GM15510 (cell line): Measurements from ENCODE around the gene MCM5.

Source experiments
- POLR2A ChIP-seq: IDR thresholded peaks from 3 replicates; pipeline ENCODE4 v1.6.1; 2011; ENCODE audit warnings: borderline replicate concordance; ENCODE audit not compliant: insufficient read length; ENCODE audit errors: extremely low read depth

Gene MCM5

DNA sequence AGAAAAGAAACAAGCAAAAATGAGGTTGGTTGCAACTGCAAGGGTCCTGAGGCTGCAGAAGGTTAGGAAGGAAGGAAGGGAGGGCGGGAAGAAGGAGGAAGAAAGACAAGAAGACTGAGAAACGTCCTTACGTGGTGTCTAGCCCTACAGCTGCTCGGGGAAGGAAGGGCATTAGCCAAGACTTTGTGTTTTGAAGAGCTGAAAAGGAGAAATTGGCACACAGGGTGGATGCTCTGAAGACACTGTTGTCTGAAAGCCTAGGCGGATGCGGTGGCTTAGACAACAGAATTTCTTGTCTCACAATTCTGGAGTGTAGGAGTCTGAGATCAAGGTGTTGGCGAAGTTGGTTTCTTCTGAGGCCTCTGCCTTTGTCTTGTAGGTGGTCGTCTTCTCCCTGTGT, 60.7 kb downstream of the MCM5 start:
- TF ChIP-seq POLR2A: no peak

DNA sequence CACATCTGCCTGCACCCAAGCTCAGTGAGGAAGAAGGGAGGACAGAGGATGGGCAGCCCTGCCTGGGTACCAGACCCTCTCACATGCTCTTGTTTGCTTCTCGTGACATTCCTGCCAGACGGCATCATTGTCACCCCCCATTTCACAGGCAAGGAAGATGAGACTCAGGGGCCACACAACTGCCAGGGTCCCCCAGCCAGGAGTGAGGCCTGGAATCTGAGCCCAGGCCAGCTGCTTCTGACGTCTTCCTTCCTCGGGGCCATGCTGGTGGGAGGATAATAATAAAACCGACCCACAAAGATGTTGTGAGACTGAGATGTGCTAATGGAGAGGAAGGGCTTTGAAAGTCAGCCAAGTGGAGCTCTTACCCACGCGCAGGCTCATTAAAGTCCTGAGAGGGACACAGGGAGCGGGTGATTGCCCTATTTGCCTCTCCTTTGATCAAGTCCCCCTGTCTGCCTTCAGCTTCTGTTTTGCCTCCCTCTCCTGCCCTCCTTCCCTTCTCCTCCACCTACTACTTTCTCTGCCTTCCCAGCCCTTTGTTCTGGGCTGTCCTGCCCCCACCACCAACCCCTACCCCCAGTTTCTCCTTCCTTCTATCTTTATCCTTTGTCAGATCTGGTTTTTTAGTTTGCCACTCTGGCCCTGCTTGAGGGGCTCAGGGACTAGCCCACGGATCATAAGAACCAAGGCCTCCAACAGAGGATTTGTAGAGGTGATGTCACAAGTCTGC, 62.7 kb downstream of the MCM5 start:
- no peak for TF ChIP-seq POLR2A

DNA sequence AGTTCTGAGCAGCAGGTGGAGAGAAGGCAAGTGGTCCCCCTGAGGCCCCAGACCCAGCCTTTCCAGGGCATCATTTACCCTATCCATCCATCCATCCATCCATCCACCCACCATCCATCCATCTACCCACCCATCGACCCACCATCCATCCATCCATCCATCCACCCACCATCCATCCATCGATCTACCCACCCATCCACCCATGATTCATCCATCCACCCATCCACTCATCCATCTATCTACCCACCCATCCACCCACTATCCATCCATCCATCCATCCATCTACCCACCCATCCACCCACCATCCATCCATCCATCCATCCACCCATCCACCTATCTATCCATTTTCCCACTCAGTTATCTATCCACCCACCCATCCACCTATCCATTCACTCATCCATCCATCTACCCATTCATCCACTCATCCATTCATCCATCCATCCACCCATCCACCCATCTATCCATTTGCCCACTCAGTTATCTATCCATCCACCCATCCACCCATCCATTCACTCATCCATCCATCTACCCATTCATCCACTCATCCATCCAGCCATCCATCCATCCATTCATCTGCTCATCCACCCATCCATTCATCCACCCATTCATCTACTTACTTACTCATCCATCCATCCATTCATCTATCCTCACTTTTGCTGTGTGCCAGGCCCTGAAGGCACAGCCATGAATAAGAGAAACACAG, 63.4 kb downstream of the MCM5 start:
- no peak for TF ChIP-seq POLR2A

DNA sequence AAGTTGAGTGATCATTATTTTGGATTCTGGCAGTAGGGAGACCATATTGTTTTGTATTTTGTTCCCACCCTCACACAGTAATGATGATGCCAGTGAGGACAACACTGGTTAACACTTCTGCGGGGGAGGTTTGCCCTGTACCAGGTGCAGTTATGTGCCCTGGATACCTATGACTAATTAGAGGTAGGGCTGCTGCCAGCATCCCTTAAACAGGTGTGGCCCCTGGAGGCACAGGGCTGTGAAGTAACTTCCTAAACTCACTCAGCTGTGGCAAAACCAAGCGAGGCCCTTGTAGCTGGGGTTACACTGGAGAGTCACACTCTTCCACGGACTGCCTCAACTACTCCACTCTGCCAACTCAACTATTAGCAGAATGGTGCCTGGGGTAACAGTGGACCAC, 64.5 kb downstream of the MCM5 start:
- no peak for TF ChIP-seq POLR2A

DNA sequence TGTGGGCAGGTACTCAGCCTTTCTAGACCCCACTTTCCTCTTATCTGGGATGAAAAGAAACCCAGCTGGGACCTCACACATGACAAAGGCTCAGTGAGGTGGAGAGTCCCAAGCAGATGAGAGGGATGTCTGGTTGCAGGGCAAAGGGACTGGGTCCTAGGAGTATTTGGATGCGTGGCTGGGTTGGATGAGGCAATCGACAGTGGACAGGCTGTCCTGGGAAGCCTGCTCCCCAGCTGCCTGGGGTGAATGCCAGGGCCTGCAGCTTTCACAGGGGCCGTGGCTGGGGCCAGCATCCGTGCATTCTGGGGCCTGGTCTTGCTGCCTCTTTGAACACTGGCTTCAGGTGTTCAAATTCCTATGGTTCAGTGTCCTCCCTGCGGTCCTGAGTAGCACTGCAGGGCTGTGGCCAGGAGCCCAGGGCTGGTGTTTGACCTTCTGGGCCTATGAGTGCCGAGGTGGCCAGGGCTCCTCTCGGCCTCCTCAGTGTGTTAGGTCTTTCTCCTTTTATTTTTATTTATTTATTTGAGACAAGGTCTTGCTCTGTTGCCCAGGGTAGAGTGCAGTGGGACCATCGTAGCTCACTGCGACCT, 65.3 kb downstream of the MCM5 start:
- TF ChIP-seq POLR2A: no peak

DNA sequence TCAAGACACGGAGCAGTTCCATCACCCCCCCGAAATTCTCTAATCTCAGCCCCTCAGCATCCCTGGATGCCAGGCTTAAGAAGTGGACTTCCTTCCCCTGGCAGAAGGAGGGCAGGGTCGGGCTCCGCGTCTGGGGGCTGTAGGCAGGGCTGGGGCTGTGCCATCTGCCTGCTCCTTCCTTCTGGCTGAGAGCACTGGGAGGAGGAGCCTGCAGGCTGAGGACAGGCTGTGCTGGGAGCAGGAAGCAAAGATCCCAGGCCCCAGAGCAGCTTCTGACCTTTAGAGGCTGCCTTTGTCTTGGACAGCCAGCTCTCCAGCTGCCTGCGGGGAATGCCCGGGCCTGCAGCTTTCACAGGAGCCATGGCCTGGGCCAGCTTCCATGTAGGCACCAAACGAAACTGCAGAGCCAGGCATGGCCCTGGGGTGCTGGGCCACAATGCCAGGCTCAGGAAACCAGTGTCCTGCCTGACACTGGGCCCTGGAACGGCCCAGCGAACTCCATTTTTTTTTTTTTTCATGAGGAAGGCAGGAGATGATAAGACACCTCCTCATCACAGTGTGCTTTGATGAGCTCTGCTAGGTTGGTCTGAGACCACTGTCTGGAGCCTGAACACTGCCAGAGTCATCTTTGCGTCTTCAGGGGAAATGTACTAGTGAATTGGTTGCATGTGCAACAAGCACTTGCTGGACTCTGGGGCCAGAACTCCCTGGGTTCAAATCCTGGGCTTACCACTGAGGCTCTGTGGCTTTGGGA, 67.9 kb downstream of the MCM5 start:
- no peak for TF ChIP-seq POLR2A

DNA sequence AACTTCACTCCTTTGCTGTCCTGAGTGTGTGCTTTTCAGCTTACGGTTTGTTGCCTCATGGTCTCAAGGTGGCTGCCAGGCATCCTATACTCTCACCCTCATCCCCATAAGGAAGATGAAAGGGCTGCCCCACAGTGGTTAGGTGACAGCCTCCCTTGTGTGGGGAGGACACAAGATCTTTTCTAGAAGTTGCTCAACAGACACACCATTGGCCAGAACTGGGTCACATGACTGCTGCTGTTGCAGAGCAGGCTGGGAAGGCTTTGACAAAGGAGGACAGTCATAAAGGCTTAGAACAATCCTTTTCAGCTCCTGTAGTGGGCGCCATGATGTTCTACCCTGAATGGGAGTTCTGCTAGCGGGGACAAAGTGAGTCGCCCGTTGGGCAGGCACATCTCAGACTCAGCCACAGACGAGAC, 71.0 kb downstream of the MCM5 start:
- TF ChIP-seq POLR2A: no peak

DNA sequence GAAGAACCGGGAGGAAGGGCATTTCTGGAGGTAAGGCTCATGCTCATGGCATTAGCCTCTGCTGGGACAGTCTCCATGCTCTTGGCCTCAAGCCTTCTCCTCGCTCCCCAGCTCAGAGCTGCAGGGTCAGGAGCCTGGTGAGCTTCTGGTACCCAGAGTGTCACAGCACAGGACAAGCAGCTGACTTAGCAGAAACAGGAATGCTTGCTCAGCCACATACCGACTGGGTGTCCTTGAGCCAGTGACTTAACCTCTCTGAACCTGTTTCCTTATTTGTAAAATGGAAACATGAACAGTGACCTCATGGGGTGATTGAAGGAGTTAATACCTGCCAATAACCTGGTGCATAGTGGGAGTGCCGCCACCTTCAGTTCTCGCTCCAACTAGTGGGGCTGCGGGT, 72.5 kb downstream of the MCM5 start:
- TF ChIP-seq POLR2A: no peak

DNA sequence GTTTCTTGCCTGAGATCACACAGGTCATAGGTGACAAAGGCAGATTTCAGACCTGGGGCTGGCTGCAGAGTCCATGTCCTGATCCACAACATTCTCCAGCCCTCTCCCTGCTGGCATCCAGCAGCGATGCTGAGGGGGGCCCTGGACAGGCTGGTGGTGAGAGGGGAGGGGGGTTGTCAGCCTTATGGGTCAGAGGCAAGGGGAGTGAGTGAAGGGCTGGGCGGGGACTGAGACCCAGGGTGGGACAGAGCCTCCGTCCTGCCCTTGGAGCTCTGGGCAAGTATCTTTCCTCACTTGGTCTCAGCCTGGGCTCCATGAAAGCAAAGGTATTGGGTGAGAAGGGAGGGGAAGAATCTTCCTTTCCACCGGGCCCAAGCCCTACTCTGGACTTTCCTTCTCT, 74.0 kb downstream of the MCM5 start:
- no peak for TF ChIP-seq POLR2A
